ENCODE data around the gene BRD9.
A peak's percentile ranks its signal among the peaks of the same experiment; 100 is the strongest.

Gene BRD9

GRCh38 chr5:927172-928015 is 34.8 kb upstream of the BRD9 start:
- no peak for TF ChIP-seq MYC (IDR thresholded peaks at IDR 0.05; ENCODE audit: low read depth, low read length)
- TF ChIP-seq, protein P1, sequence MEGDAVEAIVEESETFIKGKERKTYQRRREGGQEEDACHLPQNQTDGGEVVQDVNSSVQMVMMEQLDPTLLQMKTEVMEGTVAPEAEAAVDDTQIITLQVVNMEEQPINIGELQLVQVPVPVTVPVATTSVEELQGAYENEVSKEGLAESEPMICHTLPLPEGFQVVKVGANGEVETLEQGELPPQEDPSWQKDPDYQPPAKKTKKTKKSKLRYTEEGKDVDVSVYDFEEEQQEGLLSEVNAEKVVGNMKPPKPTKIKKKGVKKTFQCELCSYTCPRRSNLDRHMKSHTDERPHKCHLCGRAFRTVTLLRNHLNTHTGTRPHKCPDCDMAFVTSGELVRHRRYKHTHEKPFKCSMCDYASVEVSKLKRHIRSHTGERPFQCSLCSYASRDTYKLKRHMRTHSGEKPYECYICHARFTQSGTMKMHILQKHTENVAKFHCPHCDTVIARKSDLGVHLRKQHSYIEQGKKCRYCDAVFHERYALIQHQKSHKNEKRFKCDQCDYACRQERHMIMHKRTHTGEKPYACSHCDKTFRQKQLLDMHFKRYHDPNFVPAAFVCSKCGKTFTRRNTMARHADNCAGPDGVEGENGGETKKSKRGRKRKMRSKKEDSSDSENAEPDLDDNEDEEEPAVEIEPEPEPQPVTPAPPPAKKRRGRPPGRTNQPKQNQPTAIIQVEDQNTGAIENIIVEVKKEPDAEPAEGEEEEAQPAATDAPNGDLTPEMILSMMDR (IDR thresholded peaks at IDR 0.05; ENCODE audit: low read depth, low read length), result no peak
- no peak for TF ChIP-seq MAX (IDR thresholded peaks at IDR 0.05; ENCODE audit: low read depth, low read length)
- no peak for TF ChIP-seq POLR2A (IDR thresholded peaks at IDR 0.05; ENCODE audit: extremely low read depth, insufficient read length)
- DNase-seq (ENCODE audit: low read depth), result no peak
- no peak overlapping the region for H3K4me3 ChIP-seq (ENCODE audit: low read depth, low read length)

DNA sequence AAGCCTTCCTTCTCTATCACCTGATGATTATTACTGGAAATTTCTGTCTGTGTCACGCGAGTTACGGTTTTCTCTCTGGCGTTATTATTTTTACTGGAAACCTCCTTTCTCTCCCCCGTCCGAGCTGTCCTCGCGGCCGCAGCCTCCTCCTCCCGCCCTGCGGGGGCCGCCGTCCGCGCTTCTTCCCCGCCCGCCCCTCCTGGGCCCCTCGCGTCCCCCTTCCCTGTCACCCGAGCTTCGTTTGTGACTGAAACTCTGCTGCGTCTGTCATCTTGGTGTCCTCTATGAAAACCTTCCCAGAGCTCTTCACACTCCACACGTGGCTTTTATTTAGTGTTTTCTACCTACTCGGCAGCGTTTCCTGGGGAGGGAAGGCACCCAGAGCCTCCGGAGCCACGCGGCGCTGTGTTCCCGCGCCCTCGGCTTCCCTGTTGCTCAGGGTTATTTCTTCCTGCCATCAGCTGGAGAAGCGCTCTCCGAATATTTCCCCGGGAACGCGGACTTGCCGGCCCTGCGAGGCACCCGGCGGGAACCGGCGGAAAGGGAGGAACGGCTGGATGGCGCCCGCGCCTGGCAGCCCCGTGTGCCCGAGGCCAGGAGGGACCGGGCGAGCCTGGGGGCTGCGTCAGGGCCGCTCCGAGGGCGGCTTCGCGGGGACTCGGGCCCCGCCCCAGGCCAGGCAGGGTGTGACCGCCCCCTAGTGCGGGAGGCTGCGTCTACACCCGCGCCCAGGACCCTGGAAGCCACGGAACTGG is 34.0 kb upstream of the BRD9 start:
- DNase-seq (ENCODE audit: low read depth), result peak; percentile 61
- TF ChIP-seq POLR2A (IDR thresholded peaks at IDR 0.05; ENCODE audit: extremely low read depth, insufficient read length), result no peak
- TF ChIP-seq, protein P1 (IDR thresholded peaks at IDR 0.05; ENCODE audit: low read depth, low read length), result peak; percentile 35
- H3K4me3 ChIP-seq (ENCODE audit: low read depth, low read length), result peak overlapping the region; percentile 9

DNA sequence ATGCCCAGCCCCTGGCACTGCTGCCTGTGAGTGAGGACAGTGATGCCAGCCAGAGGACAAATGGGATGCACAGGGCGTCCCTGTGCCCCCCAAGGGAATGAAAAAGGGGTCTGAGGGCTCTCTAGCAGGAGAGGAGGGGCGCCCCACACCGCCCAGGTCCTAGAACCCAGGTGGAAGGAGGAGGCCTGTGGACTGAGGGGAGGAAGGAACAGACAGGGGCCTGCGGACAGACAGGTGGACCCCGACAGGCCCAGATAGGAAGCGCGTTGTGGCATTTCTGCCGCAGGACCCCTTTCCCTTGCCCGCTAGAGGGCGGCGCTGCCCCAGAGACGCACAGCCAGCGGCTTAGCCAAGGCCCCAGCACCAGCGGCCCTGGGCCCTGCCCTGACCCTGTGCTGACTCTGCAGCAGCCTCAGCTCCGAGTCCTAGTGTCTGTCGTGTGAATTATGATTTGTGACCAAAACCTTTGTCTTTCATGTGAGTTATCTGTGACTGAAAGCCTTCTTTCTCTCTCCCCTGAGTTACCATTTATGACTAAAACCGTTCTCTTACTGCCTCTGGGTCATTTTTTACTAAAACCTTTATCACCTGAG is 30.8 kb upstream of the BRD9 start:
- peak; percentile 87 for DNase-seq (ENCODE audit: low read depth)
- H3K4me3 ChIP-seq (ENCODE audit: low read depth, low read length), result no peak overlapping the region
- peak; percentile 48 for TF ChIP-seq MAX (IDR thresholded peaks at IDR 0.05; ENCODE audit: low read depth, low read length)
- TF ChIP-seq, protein P1 (IDR thresholded peaks at IDR 0.05; ENCODE audit: low read depth, low read length), result peak; percentile 92
- peak; percentile 63; the same call in 1 of the 2 replicates for TF ChIP-seq MYC (IDR thresholded peaks at IDR 0.05; ENCODE audit: low read depth, low read length)
- no peak for TF ChIP-seq POLR2A (IDR thresholded peaks at IDR 0.05; ENCODE audit: extremely low read depth, insufficient read length)

- DNase-seq (ENCODE audit: low read depth), result no peak
- no peak overlapping the region for H3K4me3 ChIP-seq (ENCODE audit: low read depth, low read length)
- TF ChIP-seq, protein P1 (IDR thresholded peaks at IDR 0.05; ENCODE audit: low read depth, low read length), result no peak
- TF ChIP-seq POLR2A (IDR thresholded peaks at IDR 0.05; ENCODE audit: extremely low read depth, insufficient read length) (no peak), MYC (IDR thresholded peaks at IDR 0.05; ENCODE audit: low read depth, low read length) (no peak), MAX (IDR thresholded peaks at IDR 0.05; ENCODE audit: low read depth, low read length) (no peak)
Measured at GRCh38 chr5:922436-923280, 30.1 kb upstream of the BRD9 start.

All from NB4 (cell line).